Subcutaneous preadipocyte (primary cell): ENCODE data around the gene CNOT6L. TPM values are rescaled to one million over a fixed set of nuclear protein-coding genes. Genes with fewer than 3 reads are reported as not detected.

Experiments used
- small RNA-seq: library from RNA; depleted of rRNA; stranded (forward); fragments of <200 nt; gene quantifications from one replicate; pipeline ENCODE3, GENCODE V24; 2012
- total RNA-seq: library from RNA; depleted of rRNA; stranded (reverse); fragments of >200 nt; gene quantifications from 2 replicates; pipeline ENCODE4 v1.2.3, GENCODE V29; 2012

Gene CNOT6L
- total RNA-seq, result 10.3 and 11.7 TPM in 2 replicates

DNA sequence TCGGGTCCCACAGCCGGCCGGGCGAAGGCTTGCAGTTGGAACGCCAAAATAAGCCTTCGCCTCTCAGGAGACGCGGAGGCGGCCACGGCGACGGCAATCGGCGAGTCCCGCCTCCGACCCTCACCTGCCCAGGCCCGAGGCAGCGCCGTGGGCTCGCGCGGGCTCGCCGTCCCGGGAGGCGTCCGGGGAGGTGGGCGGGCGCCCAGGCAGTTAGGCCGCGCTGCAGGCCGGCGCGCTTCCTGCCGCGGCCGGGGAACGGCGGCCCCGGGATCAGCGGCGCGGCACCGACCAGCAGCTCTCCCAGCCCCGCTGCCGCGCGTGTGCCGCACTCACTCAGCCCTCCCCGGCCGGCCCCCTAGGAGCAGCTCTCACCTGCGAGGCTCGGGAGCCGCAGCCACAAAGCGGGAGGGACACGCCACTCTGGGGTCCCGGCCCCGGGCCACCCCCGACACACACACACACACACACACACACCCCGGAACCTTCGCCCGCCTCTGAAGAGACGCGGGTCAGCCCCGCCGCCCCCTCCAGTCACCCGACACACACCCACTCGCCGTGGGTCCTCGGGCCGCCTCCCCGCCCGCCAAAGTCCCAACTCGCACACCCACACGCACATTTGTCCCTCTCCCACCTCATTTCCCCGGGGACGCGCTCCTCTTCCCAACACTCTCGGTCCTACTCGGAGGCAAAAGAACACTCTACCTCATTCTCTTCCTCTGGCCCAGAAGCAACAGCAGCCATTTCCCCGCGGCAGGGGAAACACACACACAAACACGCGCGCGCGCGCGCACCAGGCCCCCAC is at the start of gene CNOT6L:
TSS of gene CNOT6L (minus strand) at position 767 of the 802 bp plus-strand sequence. CDS start at position 707, 60 bp downstream.

GRCh38 chr4:77862478-77863216 is 43.5 kb upstream of the CNOT6L start, which contains the start of gene MRPL1:
Gene MRPL1, plus strand, starts transcription at chr4:77862830. Its CDS starts 19 bp downstream, at chr4:77862849.

Small RNA genes within 50 kb of the gene (small RNA-seq; reads per million reads assigned to genes)
- gene AC112225.1 (0.22 reads per million), gene RF00612 (not detected)

Other genes starting within 250 kb of the CNOT6L start
- gene CXCL13, start 213.5 kb downstream of the CNOT6L start, total RNA-seq, result not detected in 2 replicates
- 34.9 and 35.6 TPM in 2 replicates for gene MRPL1, start 43.5 kb upstream of the CNOT6L start, total RNA-seq
- 18.4 and 28.3 TPM in 2 replicates for gene FRAS1, start 238.0 kb upstream of the CNOT6L start, total RNA-seq